Measurements from ENCODE around the gene MTCL1.

The MTCL1 gene

DNA sequence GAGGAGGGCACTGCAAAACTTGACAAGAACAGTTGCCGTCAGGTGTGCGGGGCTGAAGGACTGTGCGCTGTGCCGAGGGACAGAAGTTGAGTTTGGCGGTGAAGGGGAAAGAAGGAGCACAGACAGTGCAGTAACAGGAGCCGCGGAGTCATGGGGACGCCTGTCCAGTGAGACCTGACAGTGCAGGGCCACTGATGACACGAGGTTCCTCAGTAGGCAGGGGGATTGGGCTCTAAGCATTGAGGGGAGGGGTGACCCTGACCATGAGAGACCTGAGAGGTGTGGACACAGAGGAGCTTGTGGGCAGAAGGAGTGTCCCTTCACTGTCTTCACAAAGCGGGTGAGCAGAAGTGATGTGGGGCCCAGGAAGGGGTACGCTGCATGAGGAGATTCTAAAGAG is 104.8 kb downstream of the MTCL1 start:
- DNase-seq (ENCODE audit: low read depth in 3 of 3): no peak

DNA sequence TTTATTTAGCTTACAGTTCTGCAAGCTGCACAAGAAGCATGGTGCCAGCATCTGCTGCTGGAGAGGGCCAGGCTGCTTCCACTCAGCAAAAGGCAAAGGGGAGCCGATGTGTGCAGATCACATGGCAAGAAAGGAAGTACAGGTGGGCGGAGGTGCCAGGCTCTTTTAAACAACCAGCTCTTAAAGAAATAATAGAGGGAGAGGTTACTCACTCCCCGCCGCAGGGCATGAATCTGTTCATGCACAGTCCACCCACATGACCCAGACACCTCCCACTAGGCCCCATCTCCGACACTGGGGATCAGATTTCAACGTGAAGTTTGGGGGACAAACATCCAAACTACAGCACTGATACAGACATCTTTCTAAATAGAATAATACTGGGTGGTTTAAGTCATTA is 105.8 kb downstream of the MTCL1 start:
- no peak for DNase-seq (ENCODE audit: low read depth in 3 of 3)

DNA sequence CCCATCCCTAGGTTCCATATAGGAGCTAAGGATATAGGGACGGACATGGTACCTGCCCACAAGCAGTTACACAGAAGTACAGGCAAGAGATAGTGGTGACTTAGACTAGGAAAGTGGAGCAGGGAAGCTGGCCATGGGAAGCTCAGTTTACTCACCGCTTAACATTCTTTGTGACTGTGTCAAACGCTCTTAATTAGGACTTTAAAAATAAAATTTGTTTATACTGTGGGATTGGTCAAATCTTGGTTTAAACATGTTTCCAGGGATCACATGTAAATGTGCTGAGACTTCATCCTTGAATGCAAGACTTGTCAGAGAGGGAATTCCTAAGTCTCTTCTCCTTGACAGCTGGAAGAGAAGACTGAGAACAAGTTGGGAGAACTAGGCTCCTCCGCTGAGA is 107.3 kb downstream of the MTCL1 start:
- no peak for DNase-seq (ENCODE audit: low read depth in 3 of 3)

DNA sequence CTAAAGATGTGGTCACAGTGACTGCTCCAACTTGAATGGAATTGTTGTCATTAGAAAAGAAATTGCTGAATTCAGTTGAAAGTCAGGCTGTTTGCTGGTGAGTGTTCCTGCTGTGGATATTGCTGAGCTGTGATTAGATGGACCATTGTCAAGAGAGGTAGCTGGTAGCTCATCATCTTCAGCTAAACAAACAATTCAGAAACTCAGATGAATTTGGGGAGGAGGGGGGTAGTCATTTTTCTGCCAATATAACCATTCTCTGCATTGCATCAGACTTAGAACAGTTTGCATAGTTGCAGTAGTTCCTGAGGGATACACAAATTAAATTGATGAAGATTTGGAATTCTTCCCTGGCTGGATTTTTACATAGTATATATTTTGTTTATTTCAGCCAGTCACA is 108.3 kb downstream of the MTCL1 start:
- DNase-seq (ENCODE audit: low read depth in 3 of 3): no peak

DNA sequence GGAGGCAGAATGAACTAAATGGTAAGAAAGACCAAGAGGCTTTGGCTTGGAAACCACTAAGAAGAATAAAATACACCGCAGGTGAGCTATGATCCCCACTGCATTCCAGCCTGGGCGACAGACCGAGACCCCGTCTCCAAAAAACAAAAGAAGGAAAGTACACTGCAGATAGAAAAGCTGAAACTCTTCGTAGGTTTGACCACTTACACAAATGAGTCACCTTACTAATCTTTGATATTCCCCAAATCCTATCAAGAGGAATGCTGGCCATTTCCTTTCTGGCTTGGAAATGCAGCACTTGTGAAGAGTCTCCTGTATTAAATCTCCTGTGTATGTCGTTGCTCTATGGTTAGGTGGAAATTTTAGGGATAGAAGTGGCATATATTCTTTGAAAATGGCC is 108.8 kb downstream of the MTCL1 start:
- DNase-seq (ENCODE audit: low read depth in 3 of 3): no peak

DNA sequence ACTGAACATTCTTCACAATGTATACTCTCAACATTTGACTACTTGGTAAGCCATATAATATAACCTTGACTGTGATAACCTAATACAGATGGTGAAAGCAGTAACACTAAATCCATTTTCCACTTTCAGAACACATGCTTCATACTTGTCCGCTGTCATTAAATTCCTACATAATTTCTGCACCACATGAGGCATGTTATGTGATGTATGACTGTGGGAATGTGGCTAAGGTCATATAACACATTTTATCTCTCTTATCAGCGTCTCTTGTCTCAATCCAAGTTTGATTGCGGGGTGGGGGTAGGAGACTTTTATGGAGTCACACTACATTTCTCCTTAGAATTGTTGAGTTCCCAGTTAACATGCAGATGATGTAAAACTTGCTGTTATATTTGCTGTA is 110.9 kb downstream of the MTCL1 start:
- no peak for DNase-seq (ENCODE audit: low read depth in 3 of 3)

DNA sequence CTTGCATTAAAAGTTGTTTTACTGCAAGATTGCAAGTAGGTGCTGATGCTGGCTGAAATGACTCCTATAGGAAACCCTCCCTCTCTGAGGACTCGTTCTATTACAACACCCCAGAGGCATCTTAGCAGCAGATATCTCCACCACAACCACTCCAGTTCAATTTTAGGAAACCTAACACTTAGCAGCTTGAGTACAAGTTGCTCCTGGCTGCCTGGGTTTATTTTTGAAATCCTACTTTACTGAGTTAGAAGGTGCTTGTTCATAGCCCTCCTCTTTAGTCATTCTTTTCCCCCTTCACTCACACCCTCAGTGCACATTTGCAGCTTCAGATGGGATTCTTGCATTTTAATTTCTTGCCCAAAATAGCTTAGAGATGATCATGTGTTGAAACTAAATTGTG is 111.5 kb downstream of the MTCL1 start:
- no peak for DNase-seq (ENCODE audit: low read depth in 3 of 3)

DNA sequence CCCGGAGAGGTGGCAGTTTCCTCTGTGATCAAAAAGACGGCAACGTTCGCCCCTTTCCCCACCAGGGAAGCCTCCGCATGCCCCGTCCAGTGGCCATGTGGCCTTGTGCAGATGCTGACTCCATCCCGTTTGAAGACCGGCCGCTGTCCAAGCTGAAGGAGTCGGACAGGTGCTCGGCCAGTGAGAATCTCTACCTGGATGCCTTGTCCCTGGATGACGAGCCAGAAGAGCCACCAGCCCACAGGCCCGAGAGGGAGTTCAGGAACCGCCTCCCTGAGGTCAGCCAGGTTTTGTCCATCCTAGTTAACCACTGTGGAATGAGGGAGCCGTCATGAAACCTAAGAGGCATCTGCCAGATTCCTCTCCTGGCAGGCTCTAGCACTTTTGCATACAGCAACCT is 113.6 kb downstream of the MTCL1 start:
- no peak for DNase-seq (ENCODE audit: low read depth in 3 of 3)

DNA sequence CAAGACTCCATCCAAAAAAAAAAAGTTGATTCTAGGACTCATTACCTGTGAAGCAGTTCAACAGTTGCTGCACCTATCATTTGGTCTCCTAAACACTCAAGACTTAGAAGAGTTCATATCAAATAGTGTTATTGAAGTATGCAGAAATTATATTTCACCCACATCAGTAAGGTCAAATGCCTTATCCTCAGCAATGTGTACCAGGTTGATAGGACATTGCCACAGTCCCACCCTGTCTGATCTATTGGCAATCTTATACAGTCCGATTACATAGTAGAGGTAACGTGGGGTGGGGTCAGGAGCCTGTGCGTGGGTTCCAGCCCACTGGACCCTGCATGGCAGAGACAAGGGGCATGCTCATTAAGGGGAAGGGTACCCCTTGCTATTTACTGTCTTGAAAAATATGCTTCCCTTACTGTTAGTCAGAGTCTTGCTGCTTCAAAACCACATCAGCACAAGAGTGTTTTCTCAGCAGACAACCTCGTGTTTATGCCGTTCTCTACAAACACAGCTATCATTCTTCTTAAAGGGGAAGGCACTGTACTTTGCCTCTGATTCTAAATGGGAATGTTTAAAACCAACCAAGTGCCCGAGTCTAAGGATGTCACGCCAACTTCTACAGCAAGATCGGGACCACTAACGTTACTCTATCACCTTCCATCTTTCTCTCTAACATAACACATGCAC is 115.2 kb downstream of the MTCL1 start:
- DNase-seq (ENCODE audit: low read depth in 3 of 3): no peak

DNA sequence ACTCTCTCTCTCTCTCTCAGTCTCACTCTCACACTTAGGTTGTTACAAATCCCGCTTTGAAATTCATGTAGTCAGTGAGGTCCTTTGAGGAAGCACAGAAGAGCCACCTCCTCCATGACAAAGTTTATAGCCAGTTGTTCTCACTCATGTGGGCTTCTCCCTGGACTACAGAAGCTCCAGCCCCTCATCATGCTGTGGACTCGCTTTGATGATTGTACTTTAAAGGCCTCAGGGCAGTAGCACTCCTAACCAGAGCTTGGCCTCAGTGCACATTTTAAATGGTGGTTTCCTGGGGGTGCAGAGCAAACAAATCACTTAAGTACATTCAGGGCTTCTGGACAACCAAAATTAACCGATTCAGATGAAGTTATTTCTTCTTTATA is 115.7 kb downstream of the MTCL1 start:
- no peak for DNase-seq (ENCODE audit: low read depth in 3 of 3)

DNA sequence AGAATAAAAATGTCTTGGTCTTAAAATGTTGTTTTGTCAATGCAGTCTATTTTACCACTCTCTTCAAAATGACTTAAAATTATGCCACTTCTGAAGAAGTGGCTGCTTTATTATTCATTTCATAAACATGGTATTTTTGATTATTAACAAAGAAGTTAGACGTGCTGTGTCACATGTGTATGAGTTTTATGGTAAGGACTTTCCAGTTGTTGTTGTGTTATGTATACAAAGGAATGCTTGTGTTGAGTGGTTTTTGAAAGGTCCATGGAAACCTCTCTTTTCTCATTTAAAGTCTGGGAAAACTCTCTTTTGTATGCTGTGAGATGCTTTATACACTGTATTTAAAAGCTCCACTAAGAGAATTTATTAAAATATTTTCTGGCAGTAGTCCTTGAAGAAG is 116.2 kb downstream of the MTCL1 start:
- DNase-seq (ENCODE audit: low read depth in 3 of 3): no peak

DNA sequence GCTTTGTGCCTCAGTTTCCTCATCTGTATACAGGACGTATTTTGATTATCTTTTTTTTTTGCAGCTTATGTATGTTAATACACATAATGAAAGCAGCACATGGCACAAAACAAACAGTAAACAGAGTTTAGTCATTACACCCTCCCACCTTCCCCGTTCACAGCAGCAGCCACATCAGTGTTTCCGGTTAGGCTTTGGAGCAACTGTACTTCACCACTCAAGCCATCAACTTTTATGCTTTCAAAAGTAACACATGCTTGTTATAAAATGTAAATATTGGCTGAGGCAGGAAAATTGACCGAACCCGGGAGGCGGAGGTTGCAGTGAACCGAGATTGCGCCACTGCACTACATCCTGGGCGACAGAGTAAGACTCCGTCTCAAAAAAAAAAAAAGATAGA is 117.3 kb downstream of the MTCL1 start:
- DNase-seq (ENCODE audit: low read depth in 3 of 3): no peak

DNA sequence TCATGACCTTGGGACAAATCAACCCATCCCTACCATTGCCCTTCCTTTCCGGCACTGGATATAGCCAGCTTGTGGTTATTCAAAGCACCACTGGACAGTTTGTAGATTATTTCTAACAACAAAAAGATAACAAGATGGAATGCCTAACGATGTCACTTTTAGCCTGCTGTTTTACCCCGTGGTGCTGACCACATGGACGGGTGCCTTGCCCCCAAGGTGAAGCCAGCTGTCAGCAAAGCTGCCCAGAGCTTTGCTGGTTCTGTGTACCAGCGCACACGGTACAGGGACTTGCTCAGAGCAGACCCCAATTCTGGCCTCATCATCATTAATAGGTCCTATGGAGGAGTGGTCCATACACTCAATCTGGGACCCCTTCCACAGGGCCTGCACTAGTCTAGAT is 118.2 kb downstream of the MTCL1 start:
- DNase-seq (ENCODE audit: low read depth in 3 of 3): no peak

DNA sequence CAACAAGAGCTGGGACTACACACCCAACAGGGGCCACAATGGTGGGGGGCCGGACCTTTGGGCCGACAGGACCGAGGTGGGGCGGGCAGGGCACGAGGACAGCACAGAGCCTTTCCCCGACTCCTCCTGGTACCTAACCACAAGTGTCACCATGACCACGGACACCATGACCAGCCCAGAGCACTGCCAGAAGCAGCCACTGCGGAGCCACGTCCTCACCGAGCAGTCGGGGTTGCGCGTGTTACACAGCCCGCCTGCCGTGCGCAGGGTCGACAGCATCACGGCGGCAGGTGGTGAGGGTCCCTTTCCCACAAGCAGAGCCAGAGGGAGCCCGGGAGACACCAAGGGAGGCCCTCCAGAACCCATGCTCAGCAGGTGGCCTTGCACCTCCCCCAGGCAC is 119.5 kb downstream of the MTCL1 start:
- DNase-seq (ENCODE audit: low read depth in 3 of 3): no peak

DNA sequence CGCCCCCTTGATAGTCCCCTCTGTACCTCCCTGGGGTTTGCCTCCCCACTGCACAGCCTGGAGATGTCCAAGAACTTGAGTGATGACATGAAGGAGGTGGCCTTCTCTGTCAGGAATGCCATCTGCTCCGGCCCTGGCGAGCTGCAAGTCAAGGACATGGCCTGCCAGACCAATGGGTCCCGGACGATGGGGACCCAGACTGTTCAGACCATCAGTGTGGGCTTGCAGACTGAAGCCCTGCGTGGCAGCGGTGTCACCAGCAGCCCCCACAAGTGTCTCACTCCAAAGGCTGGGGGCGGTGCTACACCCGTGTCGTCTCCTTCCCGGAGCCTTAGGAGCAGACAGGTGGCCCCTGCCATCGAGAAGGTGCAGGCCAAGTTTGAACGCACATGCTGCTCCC is 119.9 kb downstream of the MTCL1 start:
- no peak for DNase-seq (ENCODE audit: low read depth in 3 of 3)

DNA sequence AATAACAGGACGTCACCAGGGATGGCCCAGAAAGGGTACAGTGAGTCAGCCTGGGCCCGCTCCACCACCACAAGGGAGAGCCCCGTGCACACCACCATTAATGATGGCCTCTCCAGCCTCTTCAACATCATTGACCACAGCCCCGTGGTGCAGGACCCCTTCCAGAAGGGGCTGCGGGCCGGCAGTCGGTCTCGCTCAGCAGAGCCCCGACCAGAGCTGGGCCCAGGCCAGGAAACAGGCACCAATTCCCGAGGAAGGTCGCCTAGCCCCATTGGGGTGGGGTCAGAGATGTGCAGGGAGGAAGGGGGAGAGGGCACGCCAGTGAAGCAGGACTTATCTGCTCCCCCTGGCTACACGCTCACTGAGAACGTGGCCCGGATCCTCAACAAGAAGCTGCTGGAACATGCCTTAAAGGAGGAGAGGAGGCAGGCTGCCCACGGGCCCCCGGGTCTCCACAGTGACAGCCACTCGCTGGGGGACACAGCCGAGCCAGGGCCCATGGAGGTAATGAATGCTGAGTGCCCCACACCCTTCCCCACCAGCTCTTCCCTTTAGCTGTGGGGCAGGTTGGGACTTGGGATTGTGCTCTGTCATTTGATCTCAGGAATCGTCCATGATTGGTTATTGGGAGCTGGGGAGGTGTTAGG is 120.5 kb downstream of the MTCL1 start:
- DNase-seq (ENCODE audit: low read depth in 3 of 3): no peak

DNA sequence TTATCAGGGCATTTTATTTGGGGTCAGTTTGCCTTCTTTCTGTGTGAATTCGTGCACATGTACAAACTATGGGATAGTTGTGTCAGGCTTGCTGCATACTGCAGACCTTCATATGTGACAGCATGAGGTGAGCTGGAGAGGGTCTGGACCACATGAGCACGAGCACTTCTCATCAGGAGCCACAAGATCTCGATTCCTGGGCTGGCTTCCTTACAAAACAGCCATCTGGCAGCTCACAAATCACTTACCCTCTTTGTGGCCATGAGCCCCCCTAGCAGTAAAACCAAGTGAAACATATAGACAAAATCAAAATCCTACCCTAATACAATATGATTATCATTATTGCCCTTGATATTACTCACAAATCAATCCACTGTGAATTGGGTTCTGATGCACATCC is 121.2 kb downstream of the MTCL1 start:
- DNase-seq (ENCODE audit: low read depth in 3 of 3): no peak

DNA sequence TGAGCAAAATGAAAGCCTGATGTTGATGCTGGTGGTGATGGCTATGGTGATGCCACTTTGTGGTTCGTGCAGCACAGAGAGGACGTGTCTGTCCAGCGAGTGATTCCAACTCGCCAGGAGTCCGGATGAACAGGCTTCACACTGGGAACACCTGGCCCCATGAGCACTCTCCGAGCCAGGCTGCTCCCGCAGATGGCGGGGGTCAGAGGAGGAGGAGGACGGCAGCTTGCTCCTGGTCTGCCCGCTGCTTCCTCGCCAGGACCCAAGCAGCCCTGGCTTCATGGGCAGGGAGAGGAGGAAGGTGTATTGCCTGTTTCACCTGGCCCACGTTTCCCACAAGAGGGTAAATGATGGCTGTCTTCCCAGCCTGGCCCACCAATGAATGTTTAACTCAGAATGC is 121.6 kb downstream of the MTCL1 start:
- DNase-seq (ENCODE audit: low read depth in 3 of 3): no peak

DNA sequence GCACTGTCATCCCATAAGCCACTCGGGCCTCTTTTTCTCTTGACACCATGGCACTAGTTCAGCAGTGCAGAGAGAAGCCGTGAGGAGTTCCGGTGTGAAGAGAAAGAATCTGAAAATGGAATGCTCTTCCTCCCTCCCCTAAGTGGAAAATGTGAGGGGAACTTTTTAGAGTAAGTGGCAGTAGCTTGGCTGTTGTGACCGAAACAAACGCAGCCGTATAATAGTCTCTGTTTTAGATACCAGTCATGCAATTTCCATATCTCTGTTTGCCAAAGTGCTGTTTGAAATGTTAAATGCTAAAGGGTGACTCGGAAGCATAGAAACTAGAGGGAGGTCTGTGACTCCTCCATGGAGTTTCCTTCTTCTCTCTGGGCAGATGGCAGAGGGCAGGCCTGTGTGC is 122.9 kb downstream of the MTCL1 start:
- DNase-seq (ENCODE audit: low read depth in 3 of 3): no peak

DNA sequence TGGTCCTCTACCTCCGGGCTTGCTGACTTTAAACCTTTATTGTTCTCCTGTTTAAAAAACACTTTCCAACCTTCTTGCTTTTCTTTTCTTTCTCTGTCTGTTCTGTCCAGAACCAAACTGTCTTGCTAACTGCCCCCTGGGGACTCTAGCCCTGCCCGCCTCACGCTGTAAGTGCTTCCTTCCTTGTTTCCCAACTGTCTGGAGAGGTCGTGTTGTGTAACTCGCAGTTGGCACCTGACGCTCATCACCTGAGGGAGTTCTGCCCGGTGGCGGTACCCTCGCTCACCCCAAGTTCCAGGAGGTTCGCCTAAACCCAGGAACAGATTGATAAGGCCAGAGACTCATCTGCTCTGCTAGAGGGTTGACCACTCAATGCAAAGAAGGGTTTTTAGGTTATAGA is 123.4 kb downstream of the MTCL1 start:
- no peak for DNase-seq (ENCODE audit: low read depth in 3 of 3)

DNA sequence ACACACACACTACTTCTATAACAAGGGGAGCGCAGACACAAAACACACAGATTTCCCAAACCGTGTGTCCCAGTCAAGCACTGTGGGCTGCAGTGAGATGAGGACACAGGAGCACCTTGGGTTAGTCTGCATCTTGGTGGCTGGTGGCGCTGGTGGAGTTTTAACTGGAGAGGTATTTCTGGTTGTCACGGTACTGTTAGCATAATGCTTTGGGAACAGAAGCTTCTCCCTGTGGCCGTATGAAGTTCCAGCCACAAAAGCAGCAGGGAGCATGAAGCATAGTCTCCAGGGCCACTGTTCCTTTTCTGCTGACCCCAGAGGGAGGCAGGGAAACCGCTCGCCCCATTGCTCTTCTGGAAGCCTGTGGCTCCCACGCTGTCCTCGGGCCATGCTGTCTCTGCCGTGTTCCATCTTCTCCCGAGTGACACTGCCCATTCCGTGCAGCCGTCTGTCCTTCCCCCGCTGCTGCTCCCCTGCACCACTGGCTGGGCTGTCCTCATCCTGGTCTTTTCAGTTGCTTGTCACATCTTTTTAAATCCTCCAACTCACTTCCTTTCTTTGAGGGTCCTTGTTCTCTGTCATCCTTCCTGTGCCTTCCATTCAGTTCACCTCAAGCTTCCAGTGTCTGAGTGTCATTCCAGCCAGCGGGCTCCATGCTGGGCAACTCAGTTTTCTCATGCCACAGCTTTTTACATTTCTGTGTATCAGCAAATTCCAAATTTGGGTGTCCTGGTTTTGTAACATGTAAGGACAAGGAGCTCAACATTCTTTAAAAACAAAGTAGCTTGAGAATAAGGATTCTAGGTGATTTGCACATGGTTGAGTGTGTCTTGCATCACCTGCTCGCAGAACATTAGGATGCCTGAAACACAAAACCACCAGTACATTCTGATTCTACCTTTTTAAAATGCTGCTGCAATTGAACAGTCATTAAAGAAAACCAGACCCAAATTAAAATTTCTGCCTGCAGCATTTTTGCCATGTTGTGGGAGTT is 125.0 kb downstream of the MTCL1 start:
- DNase-seq (ENCODE audit: low read depth in 3 of 3): no peak

DNA sequence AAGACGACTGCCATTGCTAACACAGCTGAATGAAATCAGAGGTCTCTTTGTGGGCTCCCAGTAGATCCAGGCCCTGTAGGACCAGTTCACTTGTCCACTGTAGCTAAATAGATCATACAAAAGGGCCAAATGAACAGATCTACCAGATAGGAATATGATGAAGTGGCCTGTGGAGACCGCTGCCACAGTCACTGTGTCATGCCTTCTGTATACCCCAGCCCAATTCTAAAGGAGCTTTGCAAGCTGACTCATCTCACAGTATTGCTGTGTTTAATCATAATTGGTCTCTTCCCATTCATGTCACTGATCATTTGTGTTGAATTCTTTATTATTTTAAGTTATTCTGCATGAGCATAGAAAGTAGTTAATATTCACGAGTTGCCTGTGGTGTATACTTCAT is 125.8 kb downstream of the MTCL1 start:
- no peak for DNase-seq (ENCODE audit: low read depth in 3 of 3)

DNA sequence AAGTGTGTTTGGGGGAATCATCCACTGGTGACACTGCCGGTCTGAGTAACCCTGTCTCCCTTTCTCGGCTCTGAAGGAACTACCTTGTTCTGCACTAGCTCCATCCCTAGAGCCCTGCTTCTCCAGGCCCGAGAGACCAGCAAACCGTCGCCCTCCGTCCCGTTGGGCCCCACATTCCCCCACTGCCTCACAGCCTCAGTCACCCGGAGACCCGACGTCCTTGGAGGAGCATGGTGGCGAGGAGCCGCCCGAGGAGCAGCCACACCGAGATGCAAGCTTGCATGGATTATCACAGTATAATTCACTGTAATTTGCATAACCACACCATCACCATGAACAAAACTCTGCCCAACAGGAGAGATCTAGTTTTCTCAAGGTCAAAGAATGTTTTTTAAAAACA is 126.2 kb downstream of the MTCL1 start:
- DNase-seq (ENCODE audit: low read depth in 3 of 3): no peak

Measured in stimulated activated CD4-positive, alpha-beta T cell treated with anti-CD3 and anti-CD28 coated beads, TNF-alpha, amount 100 ng/mL, for 24 hours (primary cell).